GM12878 (cell line): ENCODE measurements around the gene CNTN2.

Experiments used
- CEBPB ChIP-seq, 2 experiments: fragments of 150-350 bp in 1 of 2; IDR thresholded peaks; 2 replicates each; pipeline ENCODE4 v1.6.1; 2012 to 2014; ENCODE audit warnings: low read depth in 2 of 2, low read length in 2 of 2, borderline replicate concordance in 1 of 2, inconsistent platforms in 1 of 2
- TF ChIP-seq, protein P1 (sequence below): IDR thresholded peaks from 2 replicates; pipeline ENCODE4 v1.6.1; 2011; ENCODE audit warnings: borderline replicate concordance, low read depth, mild to moderate bottlenecking, moderate library complexity, low read length; ENCODE audit not compliant: insufficient read depth, poor library complexity, severe bottlenecking

DNA sequence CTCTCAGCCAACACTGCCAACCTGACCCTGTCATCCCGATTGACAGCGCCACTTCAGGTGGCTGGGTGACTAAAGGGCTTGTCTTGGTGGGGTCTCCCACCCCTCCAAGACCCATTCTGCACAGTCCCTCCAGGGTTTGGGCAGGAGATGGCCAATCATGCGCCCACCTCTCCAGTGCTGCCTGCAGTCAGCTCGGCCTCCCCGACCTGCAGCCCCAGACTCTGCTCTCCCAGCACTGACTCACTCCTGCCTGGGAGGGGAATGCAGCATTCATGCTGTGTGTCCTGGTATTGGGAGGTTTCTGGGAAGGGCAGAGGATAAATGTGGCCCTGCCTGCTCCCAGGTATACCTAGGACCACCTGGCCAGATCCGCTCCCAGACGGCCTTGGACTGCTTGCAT, 31.5 kb downstream of the CNTN2 start:
- TF ChIP-seq, protein P1, sequence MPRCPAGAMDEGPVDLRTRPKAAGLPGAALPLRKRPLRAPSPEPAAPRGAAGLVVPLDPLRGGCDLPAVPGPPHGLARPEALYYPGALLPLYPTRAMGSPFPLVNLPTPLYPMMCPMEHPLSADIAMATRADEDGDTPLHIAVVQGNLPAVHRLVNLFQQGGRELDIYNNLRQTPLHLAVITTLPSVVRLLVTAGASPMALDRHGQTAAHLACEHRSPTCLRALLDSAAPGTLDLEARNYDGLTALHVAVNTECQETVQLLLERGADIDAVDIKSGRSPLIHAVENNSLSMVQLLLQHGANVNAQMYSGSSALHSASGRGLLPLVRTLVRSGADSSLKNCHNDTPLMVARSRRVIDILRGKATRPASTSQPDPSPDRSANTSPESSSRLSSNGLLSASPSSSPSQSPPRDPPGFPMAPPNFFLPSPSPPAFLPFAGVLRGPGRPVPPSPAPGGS, result no peak
- TF ChIP-seq CEBPB (IDR thresholded peaks at IDR 0.05; ENCODE audit: borderline replicate concordance in 1 of 2, low read depth in 2 of 2, low read length in 2 of 2), result no peak
